SU-DHL-6 (cell line): ENCODE results near the gene SERPINB12.

Source experiments
- EZH2phosphoT487 ChIP-seq: fragments of 200-600 bp; sonication (generic), shearing (Covaris generic); conservative IDR thresholded peaks from 2 replicates; pipeline ENCODE4 v1.6.1; 2018; ENCODE audit warnings: mild to moderate bottlenecking, antibody characterized with exemption, low read length, moderate library complexity, mixed read lengths
- TF ChIP-seq, protein P1 (sequence below): fragments of 200-600 bp; sonication (generic); IDR thresholded peaks from one replicate; pipeline ENCODE4 v1.5.1; 2017; ENCODE audit warnings: antibody characterized with exemption, mild to moderate bottlenecking, low read length, moderate library complexity; ENCODE audit not compliant: insufficient read depth, poor library complexity, severe bottlenecking

DNA sequence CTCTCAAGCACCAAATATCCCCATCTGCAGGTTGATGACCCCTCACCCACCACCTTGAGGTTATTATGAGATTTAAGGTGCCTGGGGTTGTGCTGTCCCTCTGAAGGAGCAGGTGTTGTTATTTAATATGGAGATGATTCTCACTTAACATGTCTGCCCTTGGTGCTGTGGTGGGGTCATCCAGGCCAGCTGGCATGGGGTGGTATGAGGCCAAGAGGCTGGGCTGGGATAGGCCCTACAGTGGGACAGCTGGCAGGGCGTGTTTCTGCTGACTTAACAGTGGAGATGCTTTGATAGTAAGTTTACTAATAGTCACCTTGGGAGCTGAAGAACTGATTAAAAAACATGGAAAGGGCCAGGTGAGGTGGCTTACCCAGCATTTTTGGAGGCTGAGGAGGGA lies 22.4 kb downstream of the SERPINB12 start:
- TF ChIP-seq, protein P1, sequence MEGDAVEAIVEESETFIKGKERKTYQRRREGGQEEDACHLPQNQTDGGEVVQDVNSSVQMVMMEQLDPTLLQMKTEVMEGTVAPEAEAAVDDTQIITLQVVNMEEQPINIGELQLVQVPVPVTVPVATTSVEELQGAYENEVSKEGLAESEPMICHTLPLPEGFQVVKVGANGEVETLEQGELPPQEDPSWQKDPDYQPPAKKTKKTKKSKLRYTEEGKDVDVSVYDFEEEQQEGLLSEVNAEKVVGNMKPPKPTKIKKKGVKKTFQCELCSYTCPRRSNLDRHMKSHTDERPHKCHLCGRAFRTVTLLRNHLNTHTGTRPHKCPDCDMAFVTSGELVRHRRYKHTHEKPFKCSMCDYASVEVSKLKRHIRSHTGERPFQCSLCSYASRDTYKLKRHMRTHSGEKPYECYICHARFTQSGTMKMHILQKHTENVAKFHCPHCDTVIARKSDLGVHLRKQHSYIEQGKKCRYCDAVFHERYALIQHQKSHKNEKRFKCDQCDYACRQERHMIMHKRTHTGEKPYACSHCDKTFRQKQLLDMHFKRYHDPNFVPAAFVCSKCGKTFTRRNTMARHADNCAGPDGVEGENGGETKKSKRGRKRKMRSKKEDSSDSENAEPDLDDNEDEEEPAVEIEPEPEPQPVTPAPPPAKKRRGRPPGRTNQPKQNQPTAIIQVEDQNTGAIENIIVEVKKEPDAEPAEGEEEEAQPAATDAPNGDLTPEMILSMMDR, result no peak
- no peak for TF ChIP-seq EZH2phosphoT487
